NOMO-1 treated with DMSO at 0.1 percent for 48 hours (cell line): ENCODE data around the gene LHX6.

Experiments
- DNase-seq: peaks from one replicate; lab custom pipeline; 2025; ENCODE audit not compliant: unreplicated experiment; lab: John Stamatoyannopoulos, UW

LHX6 gene

GRCh38 chr9:122158202-122158601 lies 70.6 kb downstream of the LHX6 start:
- peak; percentile 22 for DNase-seq

- DNase-seq, result no peak
These were observed 73.0 kb downstream of the LHX6 start for GRCh38 chr9:122155796-122156195.
